Heart right ventricle (tissue), 16 donors: ENCODE results near the gene CARMIL1. TPM values are rescaled to one million over a fixed set of nuclear protein-coding genes. Genes with fewer than 3 reads are reported as not detected.
A peak's percentile ranks its signal among the peaks of the same experiment; 100 is the strongest.

ENCODE experiments used
- ATAC-seq, 8 donors: fragments of 200-7000 bp; cut with Tn5 transposase; one replicate each; pipeline ENCODE4 v1.9.1; 2020; ENCODE audit warnings: mild to moderate bottlenecking in 8 of 8, moderate library complexity in 8 of 8, moderate number of reproducible peaks in 1 of 8
- DNase-seq, 2 donors: peaks; one replicate each; pipeline ENCODE4 v3.0.0-alpha.2; 2020
- H3K27ac ChIP-seq, 10 donors: fragments of 200-600 bp; sonication (generic) in 2 of 10; one replicate each; pipeline versions ENCODE4 v1.5.0 to v1.8.0; 2020 to 2022; ENCODE audit warnings: mild to moderate bottlenecking in 3 of 10
- H3K27me3 ChIP-seq, 7 donors: fragments of 200-600 bp; one replicate each; pipeline ENCODE4 v1.8.0; 2021 to 2022; ENCODE audit warnings: mild to moderate bottlenecking in 2 of 7
- H3K36me3 ChIP-seq, 9 donors: fragments of 200-600 bp; sonication (generic) in 1 of 9; one replicate each; pipeline versions ENCODE4 v1.5.0 to v1.8.0; 2020 to 2022; ENCODE audit warnings: mild to moderate bottlenecking in 2 of 9
- H3K4me1 ChIP-seq, 9 donors: fragments of 200-600 bp; sonication (generic) in 1 of 9; one replicate each; pipeline versions ENCODE4 v1.5.0 to v1.8.0; 2020 to 2022; ENCODE audit warnings: mild to moderate bottlenecking in 4 of 9
- H3K4me3 ChIP-seq, 10 donors: fragments of 200-600 bp; sonication (generic) in 2 of 10; one replicate each; pipeline versions ENCODE4 v1.5.0 to v1.8.0; 2020 to 2022; ENCODE audit warnings: mild to moderate bottlenecking in 7 of 10, moderate library complexity in 2 of 10
- H3K9me3 ChIP-seq, 11 donors: fragments of 200-600 bp in 10 of 11; sonication (generic) in 2 of 11; one replicate each; pipeline versions ENCODE4 v1.5.0 to v1.8.0; 2013 to 2022; ENCODE audit warnings: mild to moderate bottlenecking in 2 of 11, control low read depth in 1 of 11, moderate library complexity in 1 of 11
- CTCF ChIP-seq, 9 donors: fragments of 200-600 bp; sonication (generic) in 2 of 9; IDR thresholded peaks; one replicate each; pipeline versions ENCODE4 v1.5.0 to v1.8.0; 2021 to 2022; ENCODE audit warnings: antibody characterized with exemption in 9 of 9, mild to moderate bottlenecking in 5 of 9, moderate library complexity in 1 of 9
- WGBS, 2 donors: extraction: QIAGEN DNeasy Blood & Tissue Kit; methylation state at CpG; one replicate each; pipeline ENCODE4 v1.1.7; 2013; ENCODE audit warnings: inconsistent platforms in 1 of 2; 5-methylcytosine and 5-hydroxymethylcytosine counted together
- intact Hi-C, 10 donors: fragments of 100-400 bp; cut with DNase I; formaldehyde crosslinking; loops; one replicate each; pipeline versions ENCODE4 v1.11.1 to v1.14.2; 2022
- polyA plus RNA-seq, 2 donors: library from polyadenylated mRNA; stranded (reverse); fragments of 200-250 nt; gene quantifications; one replicate each; pipeline ENCODE4 v1.2.3, GENCODE V29; 2013
- total RNA-seq, 10 donors: library from RNA; stranded (reverse); fragmentation: NEBNext Ultra II Directional in 3 of 10; extraction: Animal tissue kit (Norgen Biotek cat#: 25700) in 3 of 10; gene quantifications; one replicate each; pipeline versions ENCODE4 v1.2.1 to v1.2.4, GENCODE V29; 2021 to 2023
- donor health status: Arrhythmogenic right ventricular cardiomyopathy.
- donor health status: ischemic (EF 13 %, LVEDD 7.1; RV severe dilation, severe dysfunction).
- donor health status: healthy with polysubstance abuse.
- donor health status: DM: no; HTN: yes; CAD: no.
- donor health status: DM: no; HTN: no; CAD: no.
- donor health status: ischemic (EF 25% LVEDD 6.9; RV normal size, moderate dysfunction).
- donor health status: ischemic (EF 25% LVEDD 5.7; RV mildly dilated, moderate dysfunction).
- donor health status: healthy.
- donor health status: DM: yes; HTN: yes; CAD: no.
- donor health status: Ischemic cardiomyopathy.
- donor health status: ischemic (EF 35%, LVEDD 5.7; RV mildly dilated, moderate dysfunction).
- donor health status: nonischemic (EF 11% LVEDD 7.7; RV severe dilation, severe dysfunction).
- donor health status: DM: yes; HTN: yes; CAD: no.
- donor health status: PGD.
- donor health status: ischemic (EF 29% LVEDD 5.4; RV normal size, mild dysfunction).
- donor health status: nonischemic (EF 23%, LVEDD 6.1; RV moderate dilation, normal function).

The CARMIL1 gene
- total and polyA plus RNA-seq, 12 donors: 1.2 to 10.3 (median 4.1) TPM

GRCh38 chr6:25312034-25312620, 33.0 kb downstream of the CARMIL1 start:
- ATAC-seq (peak in 6 of 8 donors; percentile 30 to 54 (median 38)), DNase-seq (no peak)
- 51 to 60% methylated on average over 2 of the region's 2 CpGs for WGBS, 2 donors
- intact Hi-C loops: no loop called here
- Histone ChIP-seq H3K4me3 (no peak overlapping the region), H3K36me3 (no peaks in the 10 kb centered on the region), H3K27me3 (no peaks in the 10 kb centered on the region), H3K27ac (peak overlapping the region in 8 of 10 donors; percentile 3 to 65 (median 40)), H3K4me1 (peaks cover 0 to 45% (median 20%) of the 10 kb centered on the region in 9 donors), H3K9me3 (no peaks in the 10 kb centered on the region)
- no peak for TF ChIP-seq CTCF (IDR thresholded peaks at IDR 0.05)

GRCh38 chr6:25312703-25313102, 33.5 kb downstream of the CARMIL1 start:
- intact Hi-C loops: no loop called here

GRCh38 chr6:25314509-25315175, 35.5 kb downstream of the CARMIL1 start:
- TF ChIP-seq CTCF (IDR thresholded peaks at IDR 0.05): no peak
- intact Hi-C loops: no loop called here
- H3K9me3 ChIP-seq: no peaks in the 10 kb centered on the region
- H3K27ac ChIP-seq: no peak overlapping the region
- H3K36me3 ChIP-seq: no peaks in the 10 kb centered on the region
- H3K4me1 ChIP-seq: peaks cover 0 to 42% (median 20%) of the 10 kb centered on the region in 9 donors
- 93 to 96% methylated on average over 2 of the region's 2 CpGs for WGBS, 2 donors
- ATAC-seq (no peak), DNase-seq (no peak)
- H3K4me3 ChIP-seq: no peak overlapping the region
- H3K27me3 ChIP-seq: no peaks in the 10 kb centered on the region

More at GRCh38 chr6:25312703-25313102, 33.5 kb downstream of the CARMIL1 start:
- Histone ChIP-seq H3K36me3 (no peaks in the 10 kb centered on the region), H3K4me1 (peaks cover 0 to 42% (median 20%) of the 10 kb centered on the region in 9 donors), H3K27ac (peak overlapping the region in 7 of 10 donors; percentile 2 to 65 (median 34)), H3K27me3 (no peaks in the 10 kb centered on the region), H3K4me3 (no peak overlapping the region), H3K9me3 (no peaks in the 10 kb centered on the region)
- ATAC-seq: peak in 4 of 8 donors; percentile 22 to 50 (median 24)
- 7 to 18% methylated on average over 2 of the region's 2 CpGs for WGBS, 2 donors
- DNase-seq: no peak
- no peak for TF ChIP-seq CTCF (IDR thresholded peaks at IDR 0.05)

- intact Hi-C loops: no loop called here
- H3K27ac ChIP-seq: no peak overlapping the region
Measured at GRCh38 chr6:25315194-25316177, 36.3 kb downstream of the CARMIL1 start.

More at GRCh38 chr6:25315194-25316177, 36.3 kb downstream of the CARMIL1 start:
- no peak overlapping the region for H3K4me3 ChIP-seq
- no peaks in the 10 kb centered on the region for H3K36me3 ChIP-seq
- DNase-seq (no peak), ATAC-seq (peak in 3 of 8 donors; percentile 14 to 58 (median 31))
- H3K9me3 ChIP-seq: no peaks in the 10 kb centered on the region
- no peak for TF ChIP-seq CTCF (IDR thresholded peaks at IDR 0.05)
- WGBS, 2 donors: 74 to 79% methylated on average over 10 of the region's 10 CpGs
- H3K4me1 ChIP-seq: peaks cover 0 to 42% (median 20%) of the 10 kb centered on the region in 9 donors
- H3K27me3 ChIP-seq: no peaks in the 10 kb centered on the region
